K562 (cell line): ENCODE measurements around the gene TANC1. TPM values are rescaled to one million over a fixed set of nuclear protein-coding genes. Genes with fewer than 3 reads are reported as not detected.

ENCODE experiments used
- CBFB ChIP-seq: sonication (generic); formaldehyde crosslinking; IDR thresholded peaks from 2 replicates; pipeline ENCODE4 v1.4.0; 2020; ENCODE audit warnings: mild to moderate bottlenecking, missing genetic modification reagents
- CBX1 ChIP-seq: sonication (generic); IDR thresholded peaks from 2 replicates; pipeline ENCODE4 v1.6.1; 2016; ENCODE audit warnings: antibody characterized with exemption, low read depth, mild to moderate bottlenecking
- CCAR2 ChIP-seq: fragments of 200-400 bp; formaldehyde crosslinking; IDR thresholded peaks from 2 replicates; pipeline ENCODE4 v1.6.1; 2017; ENCODE audit warnings: mild to moderate bottlenecking, low read depth, low read length
- CHD4 ChIP-seq: fragments of 200-600 bp; sonication (generic); IDR thresholded peaks from 3 replicates; pipeline ENCODE4 v1.6.1; 2012; ENCODE audit warnings: low read depth, mild to moderate bottlenecking, mixed read lengths, low read length, inconsistent platforms; ENCODE audit not compliant: insufficient read depth, insufficient replicate concordance, poor library complexity, severe bottlenecking
- CSDE1 ChIP-seq, 2 experiments: fragments of 450-650 bp; IDR thresholded peaks; 2 replicates each; pipeline ENCODE4 v1.6.1; 2016; ENCODE audit warnings: mild to moderate bottlenecking in 1 of 2
- ESRRA ChIP-seq: fragments of 450-650 bp; IDR thresholded peaks from 2 replicates; pipeline ENCODE4 v1.6.1; 2014; ENCODE audit warnings: low read depth, mild to moderate bottlenecking, moderate library complexity, borderline replicate concordance
- FIP1L1 ChIP-seq: fragments of 200-400 bp; formaldehyde crosslinking; IDR thresholded peaks from 2 replicates; pipeline ENCODE4 v1.6.1; 2018; ENCODE audit warnings: mild to moderate bottlenecking, low read depth, low read length; ENCODE audit not compliant: poor library complexity, severe bottlenecking
- FOXJ3 ChIP-seq: sonication (generic); formaldehyde crosslinking; IDR thresholded peaks from 2 replicates; pipeline ENCODE4 v1.4.0; 2020; ENCODE audit warnings: mild to moderate bottlenecking, missing genetic modification reagents
- HMG20B ChIP-seq: fragments of 250-450 bp; sonication (Bioruptor Pico); IDR thresholded peaks from 2 replicates; pipeline ENCODE4 v1.5.0; 2021; ENCODE audit warnings: mild to moderate bottlenecking
- ILF3 ChIP-seq: fragments of 450-650 bp; IDR thresholded peaks from 2 replicates; pipeline ENCODE4 v1.6.1; 2018; ENCODE audit warnings: antibody characterized with exemption, mild to moderate bottlenecking, moderate library complexity, borderline replicate concordance
- JUNB ChIP-seq: fragments of 450-650 bp; formaldehyde crosslinking; conservative IDR thresholded peaks from 2 replicates; pipeline ENCODE4 v1.4.0; 2020; ENCODE audit warnings: mild to moderate bottlenecking
- KAT8 ChIP-seq: fragments of 450-650 bp; IDR thresholded peaks from 2 replicates; pipeline ENCODE4 v1.6.1; 2016; ENCODE audit warnings: low read depth, mild to moderate bottlenecking
- NFYB ChIP-seq: IDR thresholded peaks from 2 replicates; pipeline ENCODE4 v1.6.1; 2011; ENCODE audit warnings: mild to moderate bottlenecking, moderate library complexity; ENCODE audit not compliant: insufficient read length; ENCODE audit errors: extremely low read depth
- NRF1 ChIP-seq, 2 experiments: fragments of 450-650 bp; IDR thresholded peaks in 1 of 2; conservative IDR thresholded peaks in 1 of 2; 2 replicates each; pipeline ENCODE4 v1.6.1; 2014; ENCODE audit warnings: mild to moderate bottlenecking in 2 of 2
- PURB ChIP-seq: sonication (generic); formaldehyde crosslinking; IDR thresholded peaks from 2 replicates; pipeline ENCODE4 v1.9.0; 2021; ENCODE audit warnings: low read depth, mild to moderate bottlenecking, missing genetic modification reagents
- RFX1 ChIP-seq: fragments of 450-650 bp; IDR thresholded peaks from 2 replicates; pipeline ENCODE4 v1.6.1; 2016; ENCODE audit warnings: mild to moderate bottlenecking, moderate library complexity
- SMAD1 ChIP-seq: fragments of 150-350 bp; IDR thresholded peaks from 2 replicates; pipeline ENCODE4 v1.6.1; 2014; ENCODE audit warnings: low read length, low read depth; ENCODE audit not compliant: partially characterized antibody
- SMAD3 ChIP-seq: fragments of 450-650 bp; formaldehyde crosslinking; conservative IDR thresholded peaks from 2 replicates; pipeline ENCODE4 v1.4.0; 2020; ENCODE audit warnings: mild to moderate bottlenecking
- SMARCC2 ChIP-seq: fragments of 450-650 bp; IDR thresholded peaks from 2 replicates; pipeline ENCODE4 v1.6.1; 2017; ENCODE audit warnings: antibody characterized with exemption, moderate library complexity, mild to moderate bottlenecking, low read depth
- STAG1 ChIP-seq: sonication (generic); formaldehyde crosslinking; IDR thresholded peaks from 2 replicates; pipeline ENCODE4 v1.5.0; 2020; ENCODE audit warnings: missing genetic modification reagents, borderline replicate concordance
- SUPT5H ChIP-seq: fragments of 450-650 bp; IDR thresholded peaks from 2 replicates; pipeline ENCODE4 v1.6.1; 2016
- TCF3 ChIP-seq: sonication (generic); formaldehyde crosslinking; IDR thresholded peaks from 2 replicates; pipeline ENCODE4 v1.4.0; 2020; ENCODE audit warnings: mild to moderate bottlenecking, missing genetic modification reagents
- ZFP1 ChIP-seq: fragments of 450-650 bp; formaldehyde crosslinking; IDR thresholded peaks from 2 replicates; pipeline ENCODE4 v1.4.0; 2020; ENCODE audit warnings: mild to moderate bottlenecking, mixed read lengths
- ZNF347 ChIP-seq: fragments of 450-650 bp; formaldehyde crosslinking; IDR thresholded peaks from 2 replicates; pipeline ENCODE4 v1.4.0; 2020; ENCODE audit warnings: low read depth, mild to moderate bottlenecking, moderate library complexity
- ZNF431 ChIP-seq: sonication (generic); formaldehyde crosslinking; IDR thresholded peaks from 2 replicates; pipeline ENCODE4 v1.8.0; 2022; ENCODE audit warnings: mild to moderate bottlenecking, missing genetic modification reagents
- ZNF57 ChIP-seq: fragments of 450-650 bp; formaldehyde crosslinking; IDR thresholded peaks from 2 replicates; pipeline ENCODE4 v1.4.0; 2020; ENCODE audit warnings: mild to moderate bottlenecking, moderate library complexity
- ZNF586 ChIP-seq: fragments of 450-650 bp; formaldehyde crosslinking; conservative IDR thresholded peaks from 2 replicates; pipeline ENCODE4 v1.4.0; 2020; ENCODE audit warnings: mild to moderate bottlenecking, moderate library complexity
- ZNF77 ChIP-seq: fragments of 250-450 bp; sonication (Bioruptor Pico); IDR thresholded peaks from 2 replicates; pipeline ENCODE4 v1.5.0; 2020
- polyA plus RNA-seq, 8 experiments: library from polyadenylated mRNA; depleted of rRNA in 4 of 8; stranded (reverse) in 5 of 8; unstranded in 3 of 8; fragments of >200 nt; fragmentation: Nextera tagmentation in 2 of 8; fragmentation: Illumina TruSeq in 1 of 8; extraction: Ambion mirVana in 2 of 8; extraction: Trizol in 1 of 8; gene quantifications; 2 replicates each; pipeline versions ENCODE4 v1.2.1 to v1.2.3, GENCODE V29; 2011 to 2014; ENCODE audit warnings: inconsistent platforms in 1 of 8, missing spikeins in 1 of 8
- total RNA-seq, 7 experiments: library from RNA; depleted of rRNA in 6 of 7; stranded (reverse); fragments of >200 nt in 6 of 7; fragmentation: Illumina TruSeq in 2 of 7; extraction: Trizol in 2 of 7; gene quantifications; 2 replicates each; pipeline versions ENCODE4 v1.2.1 to v1.2.3, GENCODE V29; 2011 to 2021; ENCODE audit warnings: low replicate concordance in 1 of 7
- TF ChIP-seq, protein P1 (sequence below): fragments of 250-450 bp; sonication (Bioruptor Pico); IDR thresholded peaks from 2 replicates; pipeline ENCODE4 v1.5.0; 2021; ENCODE audit warnings: mild to moderate bottlenecking, moderate library complexity

TANC1 gene
- total and polyA plus RNA-seq, 9 of the 15 experiments (the other 6 are each of a cell fraction or from before 2014, with no cell fraction given), result under 0.01 to 0.20 (median 0.07) TPM; not detected in 1

DNA sequence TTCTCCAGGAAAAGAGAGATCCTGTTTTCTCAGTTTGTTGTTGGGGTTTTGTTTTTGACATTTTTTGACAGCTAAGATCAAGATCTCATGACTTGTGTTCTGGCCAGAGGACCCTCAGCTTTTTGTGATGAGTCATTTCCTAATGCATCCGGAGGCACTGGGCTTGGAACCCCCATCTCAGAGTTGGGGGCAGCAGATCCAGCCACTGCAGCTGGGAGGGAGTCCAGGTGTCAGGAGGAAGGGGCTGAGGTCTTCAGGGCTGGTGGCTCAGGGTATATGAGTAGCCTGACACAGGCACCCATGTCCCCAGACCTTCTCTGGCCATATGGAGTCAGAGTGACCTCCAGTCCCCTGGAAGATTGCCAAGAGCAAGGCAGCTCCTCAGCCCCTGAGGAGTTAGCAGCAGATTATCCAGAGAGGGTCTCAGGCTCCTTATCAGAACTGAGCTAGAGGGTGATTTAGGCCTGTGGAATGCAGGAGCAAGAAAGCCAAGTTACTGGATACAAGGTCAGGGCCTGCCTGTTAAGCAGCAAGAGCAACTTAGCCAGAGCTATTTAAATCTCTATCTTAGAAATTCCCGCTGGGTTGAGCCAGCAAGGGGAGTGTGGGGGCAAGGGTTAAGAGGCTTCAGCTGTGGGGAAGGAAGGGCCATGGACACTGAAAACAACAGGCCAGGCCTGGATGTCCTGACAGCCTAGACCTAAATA, 62.4 kb downstream of the TANC1 start (continued):
- TF ChIP-seq CHD4, result no peak
- no peak for TF ChIP-seq CCAR2
- peak; percentile 51; the same call in 1 of the 2 replicates for TF ChIP-seq SMARCC2
- TF ChIP-seq, protein P1, sequence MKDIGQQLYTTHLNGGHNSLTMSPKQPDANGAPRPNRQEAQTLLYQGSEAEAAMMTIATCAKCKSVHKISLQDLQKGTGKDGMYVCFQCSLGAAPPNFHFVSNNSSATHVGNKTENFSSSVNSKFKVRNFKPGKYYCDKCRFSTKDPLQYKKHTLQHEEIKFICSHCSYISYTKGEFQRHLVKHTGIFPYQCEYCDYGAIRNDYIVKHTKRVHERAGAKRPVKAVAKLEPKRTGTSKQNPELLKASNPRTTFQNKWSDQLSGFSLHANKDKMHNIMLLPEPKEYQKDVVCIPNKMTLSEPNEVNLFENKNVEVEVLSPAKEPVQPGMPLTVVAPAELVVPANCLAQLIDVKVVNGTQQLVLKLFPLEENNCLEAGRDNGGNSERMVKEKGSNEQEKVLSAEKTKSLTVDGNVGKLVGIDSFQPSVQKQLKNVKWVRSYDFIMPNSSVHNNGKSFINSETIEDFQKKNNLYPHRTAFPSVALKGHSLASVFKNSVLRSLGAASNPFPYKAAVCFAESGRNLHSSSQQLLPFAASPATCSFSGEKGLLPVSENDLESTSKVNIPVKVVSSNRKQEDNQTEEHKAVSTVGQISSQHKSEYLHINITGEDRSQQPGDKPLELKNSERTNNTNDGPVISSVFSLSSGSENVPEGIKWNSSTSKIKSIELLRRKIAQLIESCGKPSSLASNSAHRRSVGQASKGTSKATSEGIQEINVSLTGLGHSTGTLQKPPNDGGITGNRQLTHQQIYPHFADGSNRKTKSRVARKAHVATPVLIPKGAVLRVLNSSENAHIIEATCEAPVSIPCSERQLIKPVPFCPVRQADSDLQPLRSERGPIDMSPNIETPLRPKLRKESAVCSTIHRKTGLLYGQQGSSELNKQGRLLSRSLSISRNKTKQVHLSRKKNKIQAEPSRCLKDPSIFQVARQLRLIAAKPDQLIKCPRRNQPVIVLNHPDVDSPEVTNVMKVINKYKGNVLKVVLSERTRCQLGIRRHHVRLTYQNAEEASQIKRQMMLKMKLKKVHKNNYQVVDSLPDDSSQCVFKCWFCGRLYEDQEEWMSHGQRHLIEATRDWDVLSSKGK, result no peak
- no peak for TF ChIP-seq SMAD3
- TF ChIP-seq FOXJ3 (CRISPR knock-in tag), result no peak
- TF ChIP-seq SUPT5H, result no peak
- TF ChIP-seq STAG1 (CRISPR knock-in tag), result no peak
- no peak for TF ChIP-seq ZNF57
- no peak for TF ChIP-seq FIP1L1
- TF ChIP-seq ZNF586 (CRISPR knock-in tag), result no peak
- no peak for TF ChIP-seq ZNF77
- 0 out of 2 replicates have a peak, but pooled peaks have one; percentile 21 for TF ChIP-seq ESRRA
- TF ChIP-seq KAT8, result no peak
- TF ChIP-seq RFX1, result no peak
- no peak for TF ChIP-seq HMG20B (CRISPR knock-in tag)
- TF ChIP-seq NFYB, result no peak
- TF ChIP-seq CBFB (CRISPR knock-in tag), result no peak
- no peak for TF ChIP-seq CSDE1 (IDR thresholded peaks at IDR 0.05)
- peak; percentile 15 for TF ChIP-seq SMAD1
- no peak for TF ChIP-seq CBX1
- TF ChIP-seq ZNF431 (CRISPR knock-in tag), result no peak
- TF ChIP-seq TCF3, result no peak
- no peak for TF ChIP-seq ZFP1 (CRISPR knock-in tag)
- no peak for TF ChIP-seq JUNB (CRISPR knock-in tag)
- no peak for TF ChIP-seq ILF3
- no peak for TF ChIP-seq PURB
- 0 out of 4 replicates have a peak, but pooled peaks of 1 of the 2 experiments have one; percentile 15 for TF ChIP-seq NRF1 (conservative IDR thresholded peaks at IDR 0.05 in 1 of 2, IDR thresholded peaks at IDR 0.05 in 1 of 2)
- TF ChIP-seq ZNF347 (CRISPR knock-in tag), result no peak
